Glomerular endothelial cell (primary cell): ENCODE measurements around the gene GPC6. TPM values are rescaled to one million over a fixed set of nuclear protein-coding genes. Genes with fewer than 3 reads are reported as not detected.
A peak's percentile ranks its signal among the peaks of the same experiment; 100 is the strongest.
"Not testable (repeated sequence)": the region's sequence is repeated elsewhere in the genome, so short reads cannot be mapped to it uniquely, and the experiment has no call there.

ENCODE experiments used
- DNase-seq: peaks from one replicate; pipeline ENCODE4 v3.0.0-alpha.2; 2011; ENCODE audit warnings: low read depth, low spot score; ENCODE audit errors: extremely low read depth
- total RNA-seq: library from RNA; depleted of rRNA; stranded (reverse); fragments of >200 nt; gene quantifications from 2 replicates; pipeline ENCODE4 v1.2.3, GENCODE V29; 2015

GPC6 gene
- total RNA-seq, 1 donor from 2014 or later = 11.0 TPM

DNA sequence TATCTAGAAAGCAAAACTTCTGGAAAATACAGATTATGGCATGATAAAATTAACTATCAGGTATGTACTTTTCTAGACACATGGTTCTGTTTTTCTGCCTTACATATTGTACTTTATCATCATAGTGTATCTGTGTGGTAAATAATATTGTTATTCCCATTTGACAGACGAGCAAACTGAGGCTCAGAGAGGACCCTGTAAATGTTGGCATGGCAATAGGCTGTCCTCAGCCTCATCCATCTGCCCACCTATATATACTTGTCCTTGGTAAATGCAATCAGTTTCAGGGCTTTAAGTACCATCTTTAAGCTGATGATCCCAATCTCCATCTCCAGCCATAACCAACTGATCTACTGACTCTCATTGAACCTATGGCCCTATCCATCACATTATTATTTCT, 1074.9 kb downstream of the GPC6 start:
- no peak for DNase-seq

- DNase-seq = not testable (repeated sequence)
Measured at GRCh38 chr13:94302847-94303565, 1076.4 kb downstream of the GPC6 start.

- DNase-seq = no peak
Measured at GRCh38 chr13:94303644-94304174, 1077.1 kb downstream of the GPC6 start.

DNA sequence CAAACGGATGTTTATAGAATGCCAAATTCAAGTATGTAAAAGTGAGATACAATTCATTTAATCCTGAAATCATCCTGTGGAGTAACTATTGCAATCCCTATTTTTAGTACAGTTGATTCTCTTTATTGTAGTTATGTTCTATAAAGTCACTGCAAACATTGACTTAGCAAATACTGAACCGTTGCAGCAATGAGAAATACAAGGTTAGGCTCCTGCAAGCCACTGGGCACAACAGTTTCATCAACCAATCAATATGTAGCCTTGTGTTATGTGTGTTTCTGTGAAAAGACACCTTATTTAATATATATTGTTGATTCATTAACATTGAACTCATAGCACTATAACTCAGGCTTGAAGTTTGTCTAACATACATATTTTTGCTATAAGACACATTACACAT, 1078.4 kb downstream of the GPC6 start:
- DNase-seq = no peak

DNA sequence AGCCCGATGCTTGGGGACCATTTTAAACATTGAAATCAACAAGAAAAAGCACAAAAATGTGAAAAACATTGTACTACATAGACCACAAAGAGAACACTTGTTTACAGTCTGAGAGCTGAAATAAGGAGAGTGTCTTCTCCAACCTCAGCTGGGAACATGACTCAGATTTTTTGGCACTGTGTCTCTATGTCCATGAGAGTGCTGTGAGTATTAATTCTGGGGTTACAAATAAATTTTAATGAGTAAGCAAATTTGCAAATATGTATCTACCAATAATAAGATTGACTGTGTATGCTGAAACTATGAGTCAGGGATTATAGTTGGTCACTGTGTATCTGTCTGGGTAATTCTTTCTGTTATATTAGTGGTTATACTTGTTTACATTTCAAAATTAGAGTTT, 1078.9 kb downstream of the GPC6 start:
- DNase-seq = no peak

- no peak for DNase-seq
Measured at GRCh38 chr13:94305934-94306333, 1079.3 kb downstream of the GPC6 start.

- no peak for DNase-seq
Measured at GRCh38 chr13:94308832-94309231, 1082.2 kb downstream of the GPC6 start.

DNA sequence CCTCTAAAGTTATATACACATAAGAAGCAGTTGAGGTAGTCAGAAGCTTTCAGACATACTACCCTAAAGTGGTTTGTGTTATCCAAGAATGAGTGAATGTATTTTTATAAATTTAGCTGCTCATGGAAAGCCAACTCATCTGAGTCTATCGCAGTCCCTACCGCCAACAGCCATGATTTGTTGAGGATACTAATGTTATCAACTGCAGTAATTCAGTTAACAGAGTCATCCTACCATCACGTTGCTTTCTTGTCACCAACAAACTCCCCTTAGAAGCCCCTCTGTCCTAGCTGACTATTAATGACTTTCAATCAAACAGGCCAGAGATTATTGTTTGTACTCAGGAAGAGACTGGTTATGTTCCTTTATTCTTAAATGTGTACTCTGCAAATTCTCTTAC, 1083.0 kb downstream of the GPC6 start:
- DNase-seq = no peak

DNA sequence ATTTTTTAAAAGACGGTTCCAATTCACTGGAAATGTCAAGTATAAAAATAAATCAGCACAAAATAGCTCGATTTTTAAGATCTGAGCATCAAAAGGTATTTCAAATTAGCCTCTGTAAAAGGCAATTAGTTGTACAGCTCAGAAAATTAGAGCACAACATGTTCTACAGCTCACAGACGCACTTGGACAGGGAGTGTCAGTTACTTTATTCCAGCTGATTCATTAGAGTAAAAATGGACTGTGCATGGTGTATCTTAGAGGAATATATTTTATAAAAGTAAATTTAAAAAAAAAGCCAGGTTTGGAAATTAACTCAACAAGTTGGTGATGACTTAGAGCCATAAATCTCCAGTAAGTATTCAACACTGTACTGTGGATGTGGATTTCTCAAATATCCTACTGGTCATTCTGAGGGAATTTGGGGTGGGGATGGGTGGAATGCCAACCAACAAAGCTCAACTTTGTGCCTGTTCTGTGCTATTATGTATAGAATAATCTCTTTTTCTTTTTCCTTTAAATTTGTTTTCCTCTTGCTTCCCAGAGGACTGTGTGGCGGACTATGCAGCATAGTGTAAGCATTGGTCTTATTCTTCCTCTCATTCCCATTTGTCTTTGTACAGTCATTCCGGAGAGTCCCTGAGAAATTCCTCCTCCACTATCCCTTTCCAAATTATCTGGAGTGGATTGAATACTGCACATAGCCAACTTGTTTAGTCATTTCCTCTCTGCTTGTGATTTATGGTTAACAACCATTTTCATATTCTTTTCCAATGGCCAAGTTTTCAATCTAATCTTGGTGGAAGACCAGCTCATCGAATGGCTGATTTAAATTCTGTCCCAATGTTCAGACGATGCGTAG, 1083.6 kb downstream of the GPC6 start:
- peak; percentile 86 for DNase-seq

GRCh38 chr13:94311893-94312292, 1085.3 kb downstream of the GPC6 start:
- DNase-seq = peak; percentile 56

- DNase-seq = no peak
Measured at GRCh38 chr13:94312511-94313216, 1086.1 kb downstream of the GPC6 start.

GRCh38 chr13:94313321-94313910, 1086.8 kb downstream of the GPC6 start:
- no peak for DNase-seq

- DNase-seq = no peak
Measured at GRCh38 chr13:94313926-94314325, 1087.3 kb downstream of the GPC6 start.

- no peak for DNase-seq
Measured at GRCh38 chr13:94315188-94315587, 1088.6 kb downstream of the GPC6 start.

- no peak for DNase-seq
Measured at GRCh38 chr13:94317063-94317491, 1090.5 kb downstream of the GPC6 start.

DNA sequence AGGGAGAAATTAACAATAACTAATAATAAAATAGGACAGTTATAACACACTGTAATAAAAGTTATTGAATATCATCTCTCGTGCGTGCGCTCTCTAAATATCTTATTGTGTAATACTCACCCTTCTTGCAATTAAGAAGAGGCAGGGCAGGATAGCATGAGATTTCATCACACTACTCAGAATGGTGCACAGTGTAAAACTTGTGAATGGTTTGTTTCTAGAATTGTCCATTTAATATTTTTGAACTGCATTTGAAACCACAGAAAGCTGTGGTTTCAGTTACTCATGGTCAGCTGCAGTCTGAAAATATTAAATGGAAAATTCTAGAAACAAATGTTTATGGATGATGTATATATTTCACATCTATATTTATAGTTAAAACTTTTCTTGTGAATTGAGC, 1091.8 kb downstream of the GPC6 start:
- no peak for DNase-seq

DNA sequence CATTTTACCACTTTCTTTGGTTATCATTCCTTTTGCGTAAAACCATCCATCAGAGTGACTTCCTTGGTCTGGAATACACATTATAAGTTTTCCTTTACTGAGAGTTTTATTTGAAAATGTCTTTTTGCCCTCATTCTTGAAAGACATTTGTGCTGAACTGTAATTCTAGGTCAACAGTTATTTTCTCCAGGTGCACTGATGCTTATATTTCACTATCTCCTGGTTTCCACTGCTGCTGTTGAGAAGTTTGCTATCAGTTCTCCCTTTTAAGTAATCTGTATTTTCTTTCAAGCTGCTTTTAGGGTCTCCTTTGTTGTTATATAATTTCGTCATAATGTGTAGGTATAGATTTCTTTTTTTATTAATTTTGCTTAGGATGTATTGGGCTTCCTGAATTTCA, 1092.9 kb downstream of the GPC6 start:
- no peak for DNase-seq

GRCh38 chr13:94322925-94323763, 1096.5 kb downstream of the GPC6 start:
- DNase-seq = no peak

- no peak for DNase-seq
Measured at GRCh38 chr13:94323764-94324758, 1097.5 kb downstream of the GPC6 start.
